ENCODE measurements around the gene CFAP157.

Gene CFAP157

DNA sequence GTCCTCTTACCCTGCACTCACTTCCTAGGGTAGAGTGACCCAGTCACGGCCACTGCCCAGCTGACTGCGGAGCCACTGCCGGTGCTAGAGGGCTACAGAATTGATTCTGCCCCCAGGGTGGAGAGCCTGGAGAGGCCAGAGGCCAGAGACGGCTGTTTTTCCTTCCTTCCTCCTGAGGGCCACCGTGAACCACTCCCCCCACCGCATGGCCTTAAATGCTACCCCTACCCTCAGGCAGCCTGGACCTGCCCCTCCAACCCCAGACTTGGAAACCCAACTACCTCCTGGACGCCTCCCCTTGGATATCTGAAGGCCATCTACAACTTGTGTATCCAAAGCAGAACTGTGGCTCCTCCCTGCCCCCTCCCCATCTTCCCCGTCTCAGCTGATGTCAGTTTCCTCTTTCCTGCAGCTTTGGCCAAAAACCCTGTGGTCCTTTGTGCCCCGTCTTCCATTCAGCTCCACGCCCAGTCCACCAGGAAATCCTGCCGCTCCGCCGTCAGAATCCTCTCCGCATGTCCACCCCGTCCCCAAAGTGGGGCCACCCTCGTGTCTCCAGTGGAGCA is 55.4 kb downstream of the CFAP157 start:
- Histone ChIP-seq H3K9ac (no peak overlapping the region), H2AFZ (ENCODE audit: low read depth) (no peak overlapping the region), H3K36me3 (ENCODE audit: insufficient read depth) (no peaks in the 10 kb centered on the region)

DNA sequence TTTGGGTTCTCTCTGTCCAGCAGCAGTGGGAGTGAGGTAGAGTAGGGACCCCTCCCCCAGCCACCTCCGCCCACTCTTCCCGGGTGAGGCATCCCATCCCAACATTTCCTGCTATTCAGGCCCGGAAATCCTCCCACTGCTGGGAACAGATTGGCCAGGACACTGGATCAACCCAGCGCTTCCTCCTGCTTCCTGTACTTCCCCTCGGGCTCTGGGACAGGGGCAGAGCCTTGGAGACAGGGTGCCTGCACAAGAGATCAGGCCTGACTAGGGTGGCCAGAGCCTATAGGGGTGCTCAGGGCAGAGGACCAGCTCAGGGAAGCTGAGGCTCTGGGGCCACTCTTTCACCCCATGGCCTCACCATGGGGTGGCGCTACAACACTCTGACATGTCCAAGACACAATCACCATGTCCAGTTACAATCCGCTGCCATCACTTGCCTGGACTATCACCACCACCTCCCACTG is 57.2 kb downstream of the CFAP157 start:
- no peaks in the 10 kb centered on the region for H3K36me3 ChIP-seq (ENCODE audit: insufficient read depth)
- H2AFZ ChIP-seq (ENCODE audit: low read depth), result no peak overlapping the region
- H3K27me3 ChIP-seq (ENCODE audit: insufficient read depth, low read depth), result no peaks in the 10 kb centered on the region
- no peak overlapping the region for H3K27ac ChIP-seq
- H3K9ac ChIP-seq, result no peak overlapping the region
- H3K4me3 ChIP-seq (IDR thresholded peaks at IDR 0.05; ENCODE audit: insufficient read depth, low read depth, low read length), result no peak overlapping the region
- H3K4me2 ChIP-seq, result no peak overlapping the region
- no peaks in the 10 kb centered on the region for H4K20me1 ChIP-seq (ENCODE audit: insufficient read depth)
- H3K4me1 ChIP-seq (ENCODE audit: low read depth, poor library complexity, severe bottlenecking), result no peaks in the 10 kb centered on the region
- TF ChIP-seq, protein P1, sequence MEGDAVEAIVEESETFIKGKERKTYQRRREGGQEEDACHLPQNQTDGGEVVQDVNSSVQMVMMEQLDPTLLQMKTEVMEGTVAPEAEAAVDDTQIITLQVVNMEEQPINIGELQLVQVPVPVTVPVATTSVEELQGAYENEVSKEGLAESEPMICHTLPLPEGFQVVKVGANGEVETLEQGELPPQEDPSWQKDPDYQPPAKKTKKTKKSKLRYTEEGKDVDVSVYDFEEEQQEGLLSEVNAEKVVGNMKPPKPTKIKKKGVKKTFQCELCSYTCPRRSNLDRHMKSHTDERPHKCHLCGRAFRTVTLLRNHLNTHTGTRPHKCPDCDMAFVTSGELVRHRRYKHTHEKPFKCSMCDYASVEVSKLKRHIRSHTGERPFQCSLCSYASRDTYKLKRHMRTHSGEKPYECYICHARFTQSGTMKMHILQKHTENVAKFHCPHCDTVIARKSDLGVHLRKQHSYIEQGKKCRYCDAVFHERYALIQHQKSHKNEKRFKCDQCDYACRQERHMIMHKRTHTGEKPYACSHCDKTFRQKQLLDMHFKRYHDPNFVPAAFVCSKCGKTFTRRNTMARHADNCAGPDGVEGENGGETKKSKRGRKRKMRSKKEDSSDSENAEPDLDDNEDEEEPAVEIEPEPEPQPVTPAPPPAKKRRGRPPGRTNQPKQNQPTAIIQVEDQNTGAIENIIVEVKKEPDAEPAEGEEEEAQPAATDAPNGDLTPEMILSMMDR (conservative IDR thresholded peaks at IDR 0.05; ENCODE audit: low read depth, low read length), result peak; percentile 23; the same call in 1 of the 2 replicates
- H3K79me2 ChIP-seq (ENCODE audit: insufficient read depth, low read depth), result no peaks in the 10 kb centered on the region

More for the DNA sequence above, 55.4 kb downstream of the CFAP157 start:
- Histone ChIP-seq H3K4me1 (ENCODE audit: low read depth, poor library complexity, severe bottlenecking) (no peaks in the 10 kb centered on the region), H3K4me3 (IDR thresholded peaks at IDR 0.05; ENCODE audit: insufficient read depth, low read depth, low read length) (no peak overlapping the region), H3K4me2 (no peak overlapping the region), H4K20me1 (ENCODE audit: insufficient read depth) (no peaks in the 10 kb centered on the region), H3K27me3 (ENCODE audit: insufficient read depth, low read depth) (no peaks in the 10 kb centered on the region), H3K27ac (no peak overlapping the region), H3K79me2 (ENCODE audit: insufficient read depth, low read depth) (no peaks in the 10 kb centered on the region)
- TF ChIP-seq, protein P1 (conservative IDR thresholded peaks at IDR 0.05; ENCODE audit: low read depth, low read length), result no peak

DNA sequence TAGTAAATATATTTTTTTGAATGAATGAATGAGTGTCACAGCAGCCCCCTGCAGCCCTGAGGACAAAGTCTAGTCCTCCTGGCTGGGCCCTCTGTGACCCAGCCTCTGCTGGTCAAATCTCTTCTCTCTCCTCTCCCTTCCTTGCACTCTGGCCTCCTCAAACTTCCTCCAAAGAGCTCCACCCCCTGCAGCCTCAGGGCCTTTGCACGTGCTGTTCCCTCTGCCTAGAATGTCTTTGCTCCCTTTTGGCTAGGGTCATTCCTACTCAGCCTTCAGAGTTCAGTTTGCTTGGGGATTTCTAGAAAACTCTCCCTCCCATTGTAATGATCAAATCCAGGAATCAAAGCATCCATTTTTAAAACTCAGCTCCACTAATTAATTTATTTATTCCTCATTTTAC is 58.6 kb downstream of the CFAP157 start:
- TF ChIP-seq, protein P1 (conservative IDR thresholded peaks at IDR 0.05; ENCODE audit: low read depth, low read length), result no peak
- Histone ChIP-seq H4K20me1 (ENCODE audit: insufficient read depth) (no peaks in the 10 kb centered on the region), H3K79me2 (ENCODE audit: insufficient read depth, low read depth) (no peaks in the 10 kb centered on the region), H2AFZ (ENCODE audit: low read depth) (no peak overlapping the region), H3K4me3 (IDR thresholded peaks at IDR 0.05; ENCODE audit: insufficient read depth, low read depth, low read length) (no peak overlapping the region), H3K9ac (no peak overlapping the region), H3K4me1 (ENCODE audit: low read depth, poor library complexity, severe bottlenecking) (peaks cover 13% of the 10 kb centered on the region), H3K4me2 (no peak overlapping the region), H3K36me3 (ENCODE audit: insufficient read depth) (no peaks in the 10 kb centered on the region), H3K27ac (no peak overlapping the region), H3K27me3 (ENCODE audit: insufficient read depth, low read depth) (no peaks in the 10 kb centered on the region)

All from KMS-11 (cell line).